Midbrain (tissue), 1 donor: ENCODE measurements around the gene RAB3IP.
A peak's percentile ranks its signal among the peaks of the same experiment; 100 is the strongest.
"Not testable (repeated sequence)": the region's sequence is repeated elsewhere in the genome, so short reads cannot be mapped to it uniquely, and the experiment has no call there.

Source experiments
- DNase-seq: peaks from one replicate; lab custom pipeline; 2025; lab: John Stamatoyannopoulos, UW

The RAB3IP gene

DNA sequence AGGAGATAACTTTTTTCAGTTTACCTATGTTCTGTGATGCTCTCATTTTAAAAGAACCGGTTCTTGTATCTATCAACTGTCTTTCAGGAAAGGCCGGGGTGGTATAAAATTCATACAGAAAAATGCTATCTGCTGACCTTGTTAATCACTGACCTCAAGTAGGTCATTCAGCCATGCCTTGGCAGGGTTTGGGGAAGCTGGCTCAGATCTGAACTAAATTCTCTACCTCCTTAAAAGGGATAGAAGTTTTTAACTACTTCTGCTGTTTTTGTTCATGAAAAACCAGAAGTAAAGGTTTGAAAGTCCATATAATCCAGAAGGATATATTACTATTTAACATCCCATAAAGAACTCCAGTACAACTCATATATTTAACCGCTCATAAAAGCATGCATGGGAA is 96.4 kb downstream of the RAB3IP start:
- DNase-seq, result no peak

DNA sequence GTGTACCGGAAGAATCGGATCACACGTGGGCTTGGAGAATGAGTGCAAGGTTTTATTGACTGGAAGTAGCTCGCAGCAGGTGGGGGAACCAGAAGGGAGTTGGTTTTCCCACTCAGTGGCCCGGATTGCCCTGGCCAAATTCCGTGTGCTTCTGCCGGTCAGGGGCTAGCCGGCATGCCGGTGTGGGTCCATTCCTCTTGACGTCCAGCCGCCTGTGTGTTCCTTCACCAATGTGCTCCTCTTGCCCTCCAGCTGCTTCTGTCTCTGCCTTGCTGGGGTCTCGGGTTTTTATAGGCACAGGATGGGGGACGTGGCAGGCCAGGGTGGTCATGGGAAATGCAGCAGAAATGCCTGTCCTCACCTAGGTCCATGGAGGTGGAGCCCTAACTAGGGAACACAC is 97.4 kb downstream of the RAB3IP start:
- DNase-seq, result no peak

- peak; percentile 59 for DNase-seq
Observed at GRCh38 chr12:69837191-69837590, 98.5 kb downstream of the RAB3IP start.

DNA sequence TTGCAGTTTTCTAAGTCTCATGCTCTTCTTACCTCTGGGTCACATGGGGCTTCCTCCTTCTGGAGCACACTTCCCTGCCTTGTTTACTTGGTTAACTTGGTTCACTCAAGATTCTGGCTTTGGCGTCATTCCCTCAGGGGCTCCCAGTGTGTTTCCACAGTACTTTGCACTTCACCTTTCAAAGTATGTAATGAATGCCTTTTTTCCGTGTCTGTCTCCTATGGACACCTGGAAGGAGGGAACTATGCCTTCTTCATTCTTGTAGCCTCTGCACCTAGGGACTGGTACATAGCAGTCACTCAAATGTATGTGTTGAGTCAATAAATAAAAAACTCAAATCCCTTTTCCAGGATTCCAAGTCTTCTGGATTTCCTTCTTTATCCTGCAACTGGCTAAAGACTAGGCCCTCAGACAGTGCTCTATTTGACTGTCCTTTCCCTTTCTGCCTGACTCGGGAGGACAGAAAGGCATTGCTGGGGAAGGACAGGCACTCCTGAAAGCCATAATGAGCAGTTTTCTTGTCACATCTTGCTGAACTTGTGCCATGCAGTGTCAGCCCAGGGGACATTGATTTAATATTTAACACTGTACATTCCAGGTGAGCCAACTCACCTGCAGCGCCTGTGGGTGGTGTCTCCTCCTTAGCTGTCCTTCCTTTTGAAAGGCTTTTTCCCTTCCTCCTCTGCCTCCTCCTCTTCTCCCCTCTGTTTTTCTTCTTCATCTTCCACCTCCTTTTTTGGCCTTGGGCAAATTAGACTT is 99.2 kb downstream of the RAB3IP start:
- DNase-seq, result no peak

GRCh38 chr12:69840727-69841126 is 102.1 kb downstream of the RAB3IP start:
- DNase-seq, result no peak

DNA sequence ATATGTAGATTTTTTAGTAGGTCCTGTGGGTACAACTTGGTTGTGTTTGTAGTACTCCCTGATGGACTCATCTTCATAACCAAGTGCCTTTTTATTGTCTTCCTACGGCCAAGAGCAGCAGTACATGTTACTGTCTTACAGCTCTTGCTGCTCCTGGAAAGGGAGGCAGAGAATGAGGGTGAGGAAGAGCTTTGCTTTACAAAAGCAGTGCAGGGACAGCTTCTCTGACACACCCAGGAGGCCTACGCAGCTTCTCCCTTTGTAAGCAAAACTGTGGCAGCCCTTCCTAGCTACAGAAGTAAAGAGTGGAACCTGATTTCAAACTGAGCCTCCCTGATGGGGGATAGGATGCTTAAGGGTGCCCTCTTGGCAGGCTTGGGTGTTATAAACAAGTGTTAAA is 104.9 kb downstream of the RAB3IP start:
- DNase-seq, result no peak

GRCh38 chr12:69844416-69844815 is 105.8 kb downstream of the RAB3IP start:
- no peak for DNase-seq

DNA sequence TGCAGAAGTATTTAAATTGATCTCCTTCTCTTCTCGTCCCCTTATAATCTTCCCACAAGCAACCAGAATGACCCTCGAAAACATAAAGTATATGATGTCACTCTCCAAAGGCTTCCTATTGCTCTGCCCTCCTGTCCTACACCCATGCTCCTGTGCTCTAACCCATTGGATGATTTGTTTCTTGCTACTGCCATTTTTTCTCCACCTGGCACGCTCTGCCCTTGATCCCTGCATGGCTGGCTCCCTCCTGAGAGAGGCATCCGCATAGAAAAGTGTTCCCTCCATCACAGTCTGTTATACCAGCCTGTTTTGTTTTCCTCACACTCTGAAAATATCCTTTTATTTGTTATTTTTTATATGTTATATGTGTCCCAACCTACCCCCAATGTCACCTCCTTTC is 106.2 kb downstream of the RAB3IP start:
- no peak for DNase-seq

DNA sequence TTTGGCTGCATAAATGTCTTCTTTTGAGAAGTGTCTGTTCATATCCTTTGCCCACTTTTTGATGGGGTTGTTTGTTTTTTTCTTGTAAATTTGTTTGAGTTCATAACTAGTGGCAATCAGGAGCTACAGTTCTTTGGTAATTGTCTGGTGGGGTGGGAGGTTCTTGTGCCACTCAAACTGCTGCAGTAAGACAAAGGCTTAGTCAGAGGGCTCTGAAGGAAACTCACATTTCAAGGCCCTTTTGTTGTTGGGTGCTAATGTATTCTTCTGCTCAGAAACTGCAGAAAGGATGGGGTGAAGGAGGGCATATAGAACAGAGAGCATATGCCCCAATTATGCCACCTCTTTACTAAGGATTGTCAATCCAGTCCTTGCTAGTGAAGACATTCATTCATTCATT is 108.3 kb downstream of the RAB3IP start:
- DNase-seq, result peak; percentile 53

DNA sequence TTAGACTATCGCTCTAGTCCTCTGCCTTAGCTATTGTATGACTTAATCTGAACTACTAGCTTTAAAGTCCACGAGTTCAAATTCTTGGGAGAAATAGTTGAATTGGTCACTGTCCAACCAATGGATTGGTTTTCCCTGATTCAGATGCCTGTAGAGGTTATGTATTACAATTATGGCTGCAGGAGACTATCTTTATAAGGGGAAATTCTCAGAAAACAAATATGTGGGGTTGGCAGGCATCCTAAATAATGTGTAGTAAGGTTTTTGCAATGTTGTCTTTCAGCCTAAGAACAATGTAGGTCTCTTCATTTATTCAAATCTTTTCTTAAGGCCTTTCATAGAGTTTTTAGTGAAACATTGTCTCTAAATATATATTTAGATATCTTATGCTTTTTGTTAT is 113.3 kb downstream of the RAB3IP start:
- DNase-seq, result no peak

DNA sequence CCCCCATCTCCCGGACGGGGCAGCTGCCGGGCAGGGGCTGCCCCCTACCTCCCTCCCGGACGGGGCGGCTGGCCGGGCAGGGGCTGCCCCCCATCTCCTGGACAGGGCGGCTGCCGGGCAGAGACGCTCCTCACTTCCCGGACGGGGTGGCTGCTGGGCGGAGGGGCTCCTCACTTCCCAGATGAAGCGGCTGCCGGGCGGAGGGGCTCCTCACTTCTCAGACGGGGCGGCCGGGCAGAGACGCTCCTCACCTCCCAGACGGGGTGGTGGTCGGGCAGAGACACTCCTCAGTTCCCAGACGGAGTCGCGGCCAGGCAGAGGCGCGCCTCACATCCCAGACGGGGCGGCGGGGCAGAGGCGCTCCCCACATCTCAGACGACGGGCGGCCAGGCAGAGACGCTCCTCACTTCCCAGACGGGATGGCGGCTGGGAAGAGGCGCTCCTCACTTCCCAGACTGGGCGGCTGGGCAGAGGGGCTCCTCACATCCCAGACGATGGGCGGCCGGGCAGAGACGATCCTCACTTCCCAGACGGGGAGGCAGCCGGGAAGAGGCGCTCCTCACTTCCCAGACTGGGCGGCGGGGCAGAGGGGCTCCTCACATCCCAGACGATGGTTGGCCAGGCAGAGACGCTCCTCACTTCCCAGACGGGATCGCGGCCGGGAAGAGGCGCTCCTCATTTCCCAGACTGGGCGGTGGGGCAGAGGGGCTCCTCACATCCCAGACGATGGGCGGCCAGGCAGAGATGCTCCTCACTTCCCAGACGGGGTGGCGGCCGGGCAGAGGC is 114.7 kb downstream of the RAB3IP start:
- DNase-seq, result not testable (repeated sequence)

DNA sequence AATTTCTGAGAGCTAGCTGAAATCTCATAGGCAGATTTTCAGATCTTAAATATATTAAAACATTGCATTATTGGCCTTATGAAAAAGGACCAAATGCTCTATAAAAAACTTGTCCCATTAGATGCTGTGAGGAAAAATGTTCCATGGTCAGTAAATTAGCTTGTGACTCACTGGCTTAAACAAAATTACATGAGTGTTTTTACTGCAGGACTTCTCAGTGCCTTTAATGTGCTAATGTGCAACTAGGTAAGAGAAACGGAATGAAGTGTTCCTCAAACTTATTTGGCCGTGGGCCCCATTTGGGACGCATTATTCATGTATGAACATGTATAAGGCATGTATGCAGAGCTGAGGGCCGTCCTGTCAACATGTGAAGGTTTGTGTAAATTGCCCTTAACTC is 128.0 kb downstream of the RAB3IP start:
- DNase-seq, result no peak

GRCh38 chr12:69868695-69869094 is 130.0 kb downstream of the RAB3IP start:
- no peak for DNase-seq

- no peak for DNase-seq
Observed at GRCh38 chr12:69872804-69873203, 134.1 kb downstream of the RAB3IP start.
